GM12878 (cell line): ENCODE data around the gene CPVL. TPM values are rescaled to one million over a fixed set of nuclear protein-coding genes. Genes with fewer than 3 reads are reported as not detected.

ENCODE experiments used
- ATAC-seq: fragments of 200-7000 bp; cut with Tn5 transposase; 3 replicates; pipeline ENCODE4 v1.9.1; 2020; ENCODE audit warnings: mild to moderate bottlenecking, moderate library complexity
- BruUV-seq: library from RNA; stranded (reverse); fragments of 400-500 nt; replicated peaks from 2 replicates; lab custom pipeline; 2021; lab: Mats Ljungman, UMichigan
- CTCF ChIA-PET: fragments of 300-600 bp; sonication (Branson Sonifier 250); formaldehyde crosslinking; extraction: SDS; loops from one replicate; lab custom pipeline; 2021; ENCODE audit warnings: inconsistent platforms; lab: Yijun Ruan, JAX
- POLR2A ChIA-PET: fragments of 350-600 bp; formaldehyde crosslinking; extraction: SDS; loops from one replicate; lab custom pipeline; 2021; ENCODE audit warnings: inconsistent platforms; lab: Charles Lee
- RAD21 ChIA-PET: fragments of 300-600 bp; sonication (Branson Sonifier 250); formaldehyde crosslinking; loops from one replicate; lab custom pipeline; 2023; ENCODE audit warnings: antibody characterized with exemption; ENCODE audit not compliant: unreplicated experiment; lab: Charles Lee
- SMC1A ChIA-PET: fragments of 300-600 bp; sonication (Branson Sonifier 250); formaldehyde crosslinking; loops from one replicate; lab custom pipeline; 2023; ENCODE audit not compliant: unreplicated experiment, uncharacterized antibody; lab: Charles Lee
- DNase-seq: peaks from one replicate; pipeline ENCODE4 v3.0.0-alpha.2; 2011; ENCODE audit warnings: low read depth, low spot score
- FAIRE-seq: peaks from 3 replicates; lab custom pipeline; 2011; peaks lifted over from hg19 to GRCh38; lab: Jason Lieb, UNC
- H2AFZ ChIP-seq: 2 replicates; pipeline ENCODE4 v1.6.0; 2011; ENCODE audit warnings: low read depth, low read length, control low read depth; ENCODE audit not compliant: control insufficient read depth
- H3K27ac ChIP-seq: 2 replicates; pipeline ENCODE4 v1.5.1; 2011; ENCODE audit warnings: control low read depth; ENCODE audit not compliant: control insufficient read depth, insufficient read depth
- H3K27me3 ChIP-seq, 2 experiments: replicated peaks in 1 of 2; 2 replicates each; pipeline versions ENCODE4 v1.6.0 to v1.6.1; 2011; ENCODE audit warnings: low read length in 1 of 2; ENCODE audit not compliant: control insufficient read depth in 2 of 2, insufficient read depth in 2 of 2
- H3K36me3 ChIP-seq, 2 experiments: 2 replicates each; pipeline ENCODE4 v1.5.1; 2011; ENCODE audit warnings: low read length in 1 of 2; ENCODE audit not compliant: control insufficient read depth in 2 of 2, insufficient read depth in 2 of 2
- H3K4me1 ChIP-seq: 2 replicates; pipeline ENCODE4 v1.6.1; 2011; ENCODE audit warnings: mild to moderate bottlenecking, low read length, moderate library complexity, mixed read lengths; ENCODE audit not compliant: control insufficient read depth, insufficient read depth
- H3K4me2 ChIP-seq: 2 replicates; pipeline ENCODE4 v1.6.0; 2011; ENCODE audit warnings: control low read depth; ENCODE audit not compliant: control insufficient read depth, insufficient read depth
- H3K4me3 ChIP-seq: fragments of 200-600 bp; sonication (generic); 2 replicates; pipeline ENCODE4 v1.5.1; 2016
- H3K79me2 ChIP-seq: 2 replicates; pipeline ENCODE4 v1.6.0; 2011; ENCODE audit warnings: low read length; ENCODE audit not compliant: control insufficient read depth, insufficient read depth
- H3K9ac ChIP-seq: 2 replicates; pipeline ENCODE4 v1.8.0; 2011; ENCODE audit warnings: low read length, control low read depth, mixed read lengths; ENCODE audit not compliant: control insufficient read depth, insufficient read depth
- H3K9me3 ChIP-seq: replicated peaks from 3 replicates; pipeline ENCODE4 v1.5.1; 2011; ENCODE audit warnings: mild to moderate bottlenecking, low read length; ENCODE audit not compliant: control insufficient read depth, insufficient read depth
- H4K20me1 ChIP-seq: 2 replicates; pipeline ENCODE4 v1.6.0; 2011; ENCODE audit not compliant: control insufficient read depth, insufficient read depth
- CBX5 ChIP-seq: sonication (generic); IDR thresholded peaks from 2 replicates; pipeline ENCODE4 v1.6.1; 2016; ENCODE audit warnings: low read depth, moderate library complexity, mild to moderate bottlenecking, inconsistent platforms
- CHD2 ChIP-seq: IDR thresholded peaks from 2 replicates; pipeline ENCODE4 v1.6.1; 2011; ENCODE audit warnings: low read depth, low read length, improper control_type of control experiment, borderline replicate concordance
- RCOR1 ChIP-seq: conservative IDR thresholded peaks from 2 replicates; pipeline ENCODE4 v1.6.1; 2012; ENCODE audit warnings: low read depth, low read length, improper control_type of control experiment
- RELB ChIP-seq: fragments of 450-650 bp; IDR thresholded peaks from 2 replicates; pipeline ENCODE4 v1.6.1; 2017; ENCODE audit warnings: low read depth, mild to moderate bottlenecking, moderate library complexity
- YY1 ChIP-seq: IDR thresholded peaks from 2 replicates; pipeline ENCODE4 v1.6.1; 2011; ENCODE audit warnings: low read depth, mild to moderate bottlenecking, low read length
- WGBS: methylation state at CpG from one replicate; pipeline ENCODE4 v1.1.6; 2016; ENCODE audit warnings: low lambda C conversion rate; ENCODE audit not compliant: insufficient replicate concordance, insufficient coverage; ENCODE audit errors: missing lambda C conversion rate; 5-methylcytosine and 5-hydroxymethylcytosine counted together
- in situ Hi-C: fragments of 300-500 bp; cut with MboI; formaldehyde crosslinking; loops from 9 replicates; pipeline ENCODE4 v1.14.3; 2018; ENCODE audit warnings: mixed read lengths
- intact Hi-C: fragments of 100-400 bp; cut with micrococcal nuclease; formaldehyde crosslinking; loops from one replicate; pipeline ENCODE4 v1.14.2; 2022; ENCODE audit not compliant: unreplicated experiment
- polyA plus RNA-seq, 11 experiments: library from polyadenylated mRNA; depleted of rRNA in 4 of 11; unstranded in 6 of 11; stranded (reverse) in 5 of 11; fragments of >200 nt; fragmentation: Nextera tagmentation in 4 of 11; fragmentation: Illumina TruSeq in 1 of 11; extraction: Ambion mirVana in 4 of 11; extraction: Trizol in 1 of 11; gene quantifications; 1 replicate in 1 of 11; 2 replicates in 10 of 11; pipeline versions ENCODE4 v1.2.1 to v1.2.3, GENCODE V29; 2011 to 2016; ENCODE audit warnings: inconsistent platforms in 2 of 11, missing spikeins in 2 of 11, low read depth in 1 of 11
- total RNA-seq, 4 experiments: library from RNA; depleted of rRNA in 3 of 4; stranded (reverse); fragments of >200 nt in 3 of 4; fragmentation: Illumina TruSeq in 1 of 4; extraction: Trizol in 1 of 4; gene quantifications; 2 replicates each; pipeline versions ENCODE4 v1.2.1 to v1.2.3, GENCODE V29; 2013 to 2021

CPVL gene
- total and polyA plus RNA-seq, 10 of the 15 experiments (the other 5 are each of a cell fraction or from before 2014, with no cell fraction given) = 0.59 TPM; not detected in 9

GRCh38 chr7:28957751-28958234 is 188.5 kb downstream of the CPVL start:
- SMC1A ChIA-PET = no interaction called here
- no peak overlapping the region for H3K9ac ChIP-seq

More at GRCh38 chr7:28957751-28958234, 188.5 kb downstream of the CPVL start:
- no peak for TF ChIP-seq CBX5
- TF ChIP-seq RELB = no peak
- no peak for TF ChIP-seq YY1
- TF ChIP-seq RCOR1 = no peak
- no peak for TF ChIP-seq CHD2
- POLR2A ChIA-PET = no interaction called here
- H3K27me3 ChIP-seq = peaks cover 11 to 17% of the 10 kb centered on the region in 2 experiments
- CTCF ChIA-PET = interaction anchor here (0.9 kb wide), 1 partner anchor 31 kb away, joined by 3 read pairs; no protein-coding TSS in a partner anchor
- H2AFZ ChIP-seq = no peak overlapping the region
- BruUV-seq = no TSS peak
- in situ Hi-C loops (no loop called here), intact Hi-C loops (no loop called here)
- ATAC-seq = no peak
- no peaks in the 10 kb centered on the region for H3K4me1 ChIP-seq
- no peak overlapping the region for H3K27ac ChIP-seq
- RAD21 ChIA-PET = no interaction called here
- H3K4me3 ChIP-seq = no peak overlapping the region
- no peak for DNase-seq
- H3K36me3 ChIP-seq = no peaks in the 10 kb centered on the region
- no peak overlapping the region for H3K4me2 ChIP-seq
- FAIRE-seq = no peak
- WGBS = 28% methylated on average over 44 of the region's 47 CpGs
- no peaks in the 10 kb centered on the region for H3K79me2 ChIP-seq
- H3K9me3 ChIP-seq = peaks cover 3% of the 10 kb centered on the region; the same call in 2 of the 3 replicates
- no peaks in the 10 kb centered on the region for H4K20me1 ChIP-seq
